GM18951 (cell line): ENCODE measurements around the gene MYPN.

Experiments
- POLR2A ChIP-seq: IDR thresholded peaks from 4 replicates; pipeline ENCODE4 v1.6.1; 2011; ENCODE audit warnings: mild to moderate bottlenecking; ENCODE audit not compliant: insufficient read length, insufficient read depth; ENCODE audit errors: extremely low read depth
- in situ Hi-C: fragments of 300-500 bp; cut with MboI; formaldehyde crosslinking; loops from one replicate; pipeline ENCODE4 v1.12.0; 2022; ENCODE audit warnings: low sequenced_read_pairs, mixed read lengths, inconsistent platforms; ENCODE audit not compliant: unreplicated experiment

The MYPN gene

GRCh38 chr10:68133523-68133922 lies 24.2 kb downstream of the MYPN start:
- in situ Hi-C loops = no loop called here
- TF ChIP-seq POLR2A = no peak

GRCh38 chr10:68135362-68135761 lies 26.1 kb downstream of the MYPN start:
- TF ChIP-seq POLR2A = no peak
- in situ Hi-C loops = no loop called here

GRCh38 chr10:68135922-68136792 lies 26.9 kb downstream of the MYPN start:
- no peak for TF ChIP-seq POLR2A
- in situ Hi-C loops = no loop called here

- no peak for TF ChIP-seq POLR2A
- in situ Hi-C loops = no loop called here
These were observed 27.9 kb downstream of the MYPN start for GRCh38 chr10:68137171-68137570.

- TF ChIP-seq POLR2A = no peak
- in situ Hi-C loops = no loop called here
These were observed 29.2 kb downstream of the MYPN start for GRCh38 chr10:68138526-68138925.

GRCh38 chr10:68139448-68140272 lies 30.4 kb downstream of the MYPN start:
- in situ Hi-C loops = no loop called here
- TF ChIP-seq POLR2A = no peak

- in situ Hi-C loops = no loop called here
- TF ChIP-seq POLR2A = no peak
These were observed 33.5 kb downstream of the MYPN start for GRCh38 chr10:68142761-68143160.

GRCh38 chr10:68144709-68145108 lies 35.4 kb downstream of the MYPN start:
- in situ Hi-C loops = no loop called here
- TF ChIP-seq POLR2A = no peak

GRCh38 chr10:68145705-68146104 lies 36.4 kb downstream of the MYPN start:
- TF ChIP-seq POLR2A = no peak
- in situ Hi-C loops = no loop called here

GRCh38 chr10:68146133-68146532 lies 36.8 kb downstream of the MYPN start:
- in situ Hi-C loops = no loop called here
- no peak for TF ChIP-seq POLR2A

- no peak for TF ChIP-seq POLR2A
- in situ Hi-C loops = loop anchor here (25.0 kb wide), 1 partner anchor 289 kb away; no protein-coding TSS in a partner anchor
These were observed 42.2 kb downstream of the MYPN start for GRCh38 chr10:68151453-68151852.

- TF ChIP-seq POLR2A = no peak
- in situ Hi-C loops = loop anchor here (25.0 kb wide), 1 partner anchor 291 kb away; no protein-coding TSS in a partner anchor
These were observed 44.4 kb downstream of the MYPN start for GRCh38 chr10:68153473-68154210.

GRCh38 chr10:68154211-68154497 lies 44.9 kb downstream of the MYPN start:
- in situ Hi-C loops = loop anchor here (25.0 kb wide), 1 partner anchor 292 kb away; no protein-coding TSS in a partner anchor
- TF ChIP-seq POLR2A = no peak

- in situ Hi-C loops = loop anchor here (25.0 kb wide), 1 partner anchor 293 kb away; no protein-coding TSS in a partner anchor
- no peak for TF ChIP-seq POLR2A
These were observed 46.4 kb downstream of the MYPN start for GRCh38 chr10:68155615-68156210.
